Measurements from ENCODE around the gene GIT2. TPM values are rescaled to one million over a fixed set of nuclear protein-coding genes. Genes with fewer than 3 reads are reported as not detected.

Gene GIT2
- total and polyA plus RNA-seq, 2 experiments from 2014 or later: 26.4 to 42.1 TPM

GRCh38 chr12:109963743-109964429 is 32.3 kb downstream of the GIT2 start:
- peak; percentile 91 for DNase-seq
- Histone ChIP-seq H2AFZ (no peak overlapping the region), H3F3A (ENCODE audit: insufficient read depth) (peaks cover 39% of the 10 kb centered on the region), H3K4me3 (no peak overlapping the region), H3K79me2 (ENCODE audit: insufficient read depth) (no peaks in the 10 kb centered on the region), H3K9ac (0 out of 2 replicates have a peak overlapping the region, but pooled peaks have one; percentile 6), H3K4me1 (ENCODE audit: insufficient read depth) (peaks cover 6% of the 10 kb centered on the region), H3K9me2 (ENCODE audit: insufficient read depth) (no peaks in the 10 kb centered on the region), H3K36me3 (ENCODE audit: low read depth) (peaks cover 59% of the 10 kb centered on the region), H3K27me3 (replicated peaks; ENCODE audit: insufficient read depth) (no peaks in the 10 kb centered on the region), H3K4me2 (ENCODE audit: unreplicated experiment) (no peak overlapping the region), H3K27ac (peak overlapping the region; percentile 52), H3K9me3 (ENCODE audit: low read depth) (no peaks in the 10 kb centered on the region), H4K20me1 (ENCODE audit: insufficient read depth) (no peaks in the 10 kb centered on the region)
- TF ChIP-seq EZH2phosphoT487 (IDR thresholded peaks at IDR 0.05; ENCODE audit: insufficient read depth, low read depth): no peak
- no peak for TF ChIP-seq EZH2 (IDR thresholded peaks at IDR 0.05; ENCODE audit: insufficient read depth, poor library complexity, severe bottlenecking)
- in situ Hi-C loops (cut with MboI): no loop called here
- WGBS, 2 experiments (ENCODE audit: low coverage in 1 of 2, low lambda C conversion rate in 2 of 2, missing lambda C conversion rate in 2 of 2): 23 to 24% methylated on average over 4 of the region's 4 CpGs

GRCh38 chr12:109963330-109963729 is 32.8 kb downstream of the GIT2 start:
- H3K9ac ChIP-seq: no peak overlapping the region
- H3K27ac ChIP-seq: peak overlapping the region; percentile 52; the same call in 1 of the 2 replicates
- no peak overlapping the region for H2AFZ ChIP-seq
- 50% methylated on average over 1 of the region's 1 CpG for WGBS, 2 experiments (ENCODE audit: low coverage in 1 of 2, low lambda C conversion rate in 2 of 2, missing lambda C conversion rate in 2 of 2)
- H3K27me3 ChIP-seq (replicated peaks; ENCODE audit: insufficient read depth): no peaks in the 10 kb centered on the region
- in situ Hi-C loops (cut with MboI): no loop called here
- H3K9me3 ChIP-seq (ENCODE audit: low read depth): no peaks in the 10 kb centered on the region
- TF ChIP-seq EZH2 (IDR thresholded peaks at IDR 0.05; ENCODE audit: insufficient read depth, poor library complexity, severe bottlenecking) (no peak), EZH2phosphoT487 (IDR thresholded peaks at IDR 0.05; ENCODE audit: insufficient read depth, low read depth) (no peak)
- DNase-seq: no peak
- H3K9me2 ChIP-seq (ENCODE audit: insufficient read depth): no peaks in the 10 kb centered on the region
- H3K4me2 ChIP-seq (ENCODE audit: unreplicated experiment): no peak overlapping the region
- no peak overlapping the region for H3K4me3 ChIP-seq
- peaks cover 57% of the 10 kb centered on the region for H3K36me3 ChIP-seq (ENCODE audit: low read depth)
- no peaks in the 10 kb centered on the region for H3K79me2 ChIP-seq (ENCODE audit: insufficient read depth)
- H3K4me1 ChIP-seq (ENCODE audit: insufficient read depth): peaks cover 6% of the 10 kb centered on the region
- peaks cover 39% of the 10 kb centered on the region for H3F3A ChIP-seq (ENCODE audit: insufficient read depth)
- no peaks in the 10 kb centered on the region for H4K20me1 ChIP-seq (ENCODE audit: insufficient read depth)

- H3K79me2 ChIP-seq (ENCODE audit: insufficient read depth): no peaks in the 10 kb centered on the region
- H3K9me2 ChIP-seq (ENCODE audit: insufficient read depth): no peaks in the 10 kb centered on the region
- no peaks in the 10 kb centered on the region for H3K9me3 ChIP-seq (ENCODE audit: low read depth)
- H3K9ac ChIP-seq: no peak overlapping the region
- H3K27ac ChIP-seq: no peak overlapping the region
- H3K4me1 ChIP-seq (ENCODE audit: insufficient read depth): peaks cover 6% of the 10 kb centered on the region
- H3K27me3 ChIP-seq (replicated peaks; ENCODE audit: insufficient read depth): no peaks in the 10 kb centered on the region
- 52 to 60% methylated on average over 3 of the region's 3 CpGs for WGBS, 2 experiments (ENCODE audit: low coverage in 1 of 2, low lambda C conversion rate in 2 of 2, missing lambda C conversion rate in 2 of 2)
- H3K36me3 ChIP-seq (ENCODE audit: low read depth): peaks cover 62% of the 10 kb centered on the region
- no peak overlapping the region for H2AFZ ChIP-seq
- H4K20me1 ChIP-seq (ENCODE audit: insufficient read depth): no peaks in the 10 kb centered on the region
- no peak overlapping the region for H3K4me2 ChIP-seq (ENCODE audit: unreplicated experiment)
- in situ Hi-C loops (cut with MboI): no loop called here
- H3F3A ChIP-seq (ENCODE audit: insufficient read depth): peaks cover 35% of the 10 kb centered on the region
- no peak overlapping the region for H3K4me3 ChIP-seq
- no peak for TF ChIP-seq EZH2phosphoT487 (IDR thresholded peaks at IDR 0.05; ENCODE audit: insufficient read depth, low read depth)
- TF ChIP-seq EZH2 (IDR thresholded peaks at IDR 0.05; ENCODE audit: insufficient read depth, poor library complexity, severe bottlenecking): no peak
- DNase-seq: peak; percentile 25
These were observed 33.8 kb downstream of the GIT2 start for GRCh38 chr12:109962398-109962797.

- peaks cover 54% of the 10 kb centered on the region for H3K36me3 ChIP-seq (ENCODE audit: low read depth)
- in situ Hi-C loops (cut with MboI): no loop called here
- H3K4me2 ChIP-seq (ENCODE audit: unreplicated experiment): no peak overlapping the region
- no peaks in the 10 kb centered on the region for H4K20me1 ChIP-seq (ENCODE audit: insufficient read depth)
- 73 to 76% methylated on average over 6 of the region's 6 CpGs for WGBS, 2 experiments (ENCODE audit: low coverage in 1 of 2, low lambda C conversion rate in 2 of 2, missing lambda C conversion rate in 2 of 2)
- peak; percentile 38 for DNase-seq
- H3K79me2 ChIP-seq (ENCODE audit: insufficient read depth): no peaks in the 10 kb centered on the region
- H2AFZ ChIP-seq: no peak overlapping the region
- H3K4me3 ChIP-seq: no peak overlapping the region
- H3K9me3 ChIP-seq (ENCODE audit: low read depth): no peaks in the 10 kb centered on the region
- peaks cover 33% of the 10 kb centered on the region for H3F3A ChIP-seq (ENCODE audit: insufficient read depth)
- no peak overlapping the region for H3K27ac ChIP-seq
- no peak for TF ChIP-seq EZH2 (IDR thresholded peaks at IDR 0.05; ENCODE audit: insufficient read depth, poor library complexity, severe bottlenecking)
- TF ChIP-seq EZH2phosphoT487 (IDR thresholded peaks at IDR 0.05; ENCODE audit: insufficient read depth, low read depth): no peak
- H3K27me3 ChIP-seq (replicated peaks; ENCODE audit: insufficient read depth): no peaks in the 10 kb centered on the region
- H3K9ac ChIP-seq: no peak overlapping the region
- peaks cover 6% of the 10 kb centered on the region for H3K4me1 ChIP-seq (ENCODE audit: insufficient read depth)
- no peaks in the 10 kb centered on the region for H3K9me2 ChIP-seq (ENCODE audit: insufficient read depth)
These were observed 34.6 kb downstream of the GIT2 start for GRCh38 chr12:109961612-109962011.
